Stimulated activated CD4-positive, alpha-beta T cell treated with anti-CD3 and anti-CD28 coated beads, TNF-alpha, amount 100 ng/mL, for 48 hours (primary cell): ENCODE results near the gene MED22.

Experiments used
- DNase-seq, 3 donors: peaks; one replicate each; pipeline ENCODE4 v3.0.0-alpha.2; 2020; ENCODE audit warnings: low read depth in 3 of 3

Gene MED22

GRCh38 chr9:133375724-133376654 is 28.1 kb upstream of the MED22 start, which contains the start of the genes STKLD1 and SURF4:
Gene STKLD1 (plus strand): TSS chr9:133376366. CDS start chr9:133376474, 108 bp downstream.
Gene SURF4 (minus strand): TSS chr9:133376060. CDS start chr9:133375969, 91 bp downstream.
- peak; percentile 87 to 93 (median 91) for DNase-seq

DNA sequence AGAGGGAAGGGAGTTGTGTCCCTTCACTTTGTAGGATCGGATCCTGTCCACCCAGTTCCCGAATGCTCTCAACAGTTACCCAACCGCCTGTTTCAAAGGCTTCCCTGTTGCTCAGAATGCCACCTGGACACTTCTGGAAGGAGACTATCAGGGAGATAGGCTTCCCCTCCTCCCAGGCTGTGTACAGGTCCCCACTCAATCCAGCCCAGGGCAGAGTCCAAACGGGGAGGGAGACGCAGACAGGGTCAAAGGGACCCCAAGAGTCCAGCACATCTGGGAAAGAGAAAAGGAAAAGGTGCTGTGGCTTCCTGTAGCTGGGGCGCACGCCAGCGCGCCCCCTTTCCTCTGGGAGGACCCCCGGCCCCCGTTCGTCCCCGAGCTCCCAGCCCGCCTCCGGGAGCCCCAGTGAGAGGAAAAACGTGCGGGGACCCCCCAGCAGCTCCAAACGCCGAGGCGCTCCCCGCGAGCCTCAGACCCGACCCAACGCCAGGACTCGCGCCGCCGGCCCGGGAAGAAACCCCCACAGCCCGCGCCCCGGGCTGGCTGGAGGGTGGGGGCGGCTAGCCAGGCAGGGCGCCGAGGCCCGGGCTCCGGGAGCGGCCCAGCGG is 27.3 kb upstream of the MED22 start:
- DNase-seq = no peak

GRCh38 chr9:133374612-133375115 is 26.7 kb upstream of the MED22 start:
- DNase-seq = no peak

DNA sequence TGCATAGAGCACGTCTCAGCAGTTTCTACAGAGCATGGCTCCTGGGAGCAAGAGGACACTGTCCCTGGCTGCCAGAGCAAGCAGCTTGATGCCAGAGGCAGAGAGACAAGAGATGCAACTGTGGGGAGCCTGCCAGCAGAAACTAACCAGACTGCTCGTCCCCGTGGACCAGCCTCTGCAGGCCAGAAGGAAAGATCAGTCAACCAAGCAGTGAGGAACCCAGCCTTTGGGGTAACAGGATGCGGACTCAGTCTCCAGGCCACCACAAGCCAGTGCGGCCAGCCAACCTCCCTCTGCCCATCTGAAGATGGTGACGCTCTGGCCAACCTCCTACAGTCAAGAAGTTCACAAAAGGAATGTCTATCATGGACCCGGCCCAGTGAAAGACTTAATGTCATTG is 24.2 kb upstream of the MED22 start:
- no peak for DNase-seq

- peak; percentile 68 to 75 (median 72) for DNase-seq
Measured at GRCh38 chr9:133371261-133371711, 23.4 kb upstream of the MED22 start.

DNA sequence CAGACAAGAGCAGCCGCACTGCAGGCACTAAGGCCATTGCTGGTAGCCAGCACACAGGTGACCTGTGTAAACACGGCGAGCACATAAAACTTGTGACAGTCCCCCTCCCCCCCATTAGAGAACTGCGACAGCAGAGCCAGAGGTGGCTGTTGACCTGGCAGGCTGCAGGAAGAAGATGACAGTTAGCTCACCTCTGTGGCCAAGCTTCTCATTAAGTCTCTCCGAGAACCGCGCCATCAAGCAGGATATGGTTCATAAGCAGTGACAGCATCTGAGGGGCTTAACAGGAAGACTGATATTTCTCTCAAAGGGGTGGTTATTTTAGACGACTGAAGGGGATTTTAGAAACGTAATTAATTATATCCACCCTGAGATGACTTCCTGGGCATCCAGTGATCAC is 22.8 kb upstream of the MED22 start:
- no peak for DNase-seq

DNA sequence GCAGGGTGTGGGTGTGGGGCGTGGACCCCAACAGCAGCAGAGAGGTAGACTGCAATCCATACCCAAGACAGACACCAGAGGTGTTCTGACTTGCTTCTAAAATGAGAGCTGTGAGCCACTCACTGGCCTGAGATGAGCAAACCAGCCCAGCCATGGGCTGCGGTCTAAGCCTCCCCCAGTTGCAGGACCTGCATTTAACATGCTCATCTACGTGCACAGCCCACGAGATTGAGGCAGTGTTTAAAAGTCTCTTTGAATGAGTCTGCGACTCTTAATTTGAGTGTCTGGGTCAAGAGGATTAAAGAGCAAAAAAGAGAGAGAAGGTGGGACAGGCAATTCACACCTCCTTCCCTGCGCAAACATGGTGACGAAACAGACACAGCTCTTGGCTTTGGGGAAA is 22.0 kb upstream of the MED22 start:
- DNase-seq = no peak

- DNase-seq = no peak
Measured at GRCh38 chr9:133369422-133369821, 21.5 kb upstream of the MED22 start.

DNA sequence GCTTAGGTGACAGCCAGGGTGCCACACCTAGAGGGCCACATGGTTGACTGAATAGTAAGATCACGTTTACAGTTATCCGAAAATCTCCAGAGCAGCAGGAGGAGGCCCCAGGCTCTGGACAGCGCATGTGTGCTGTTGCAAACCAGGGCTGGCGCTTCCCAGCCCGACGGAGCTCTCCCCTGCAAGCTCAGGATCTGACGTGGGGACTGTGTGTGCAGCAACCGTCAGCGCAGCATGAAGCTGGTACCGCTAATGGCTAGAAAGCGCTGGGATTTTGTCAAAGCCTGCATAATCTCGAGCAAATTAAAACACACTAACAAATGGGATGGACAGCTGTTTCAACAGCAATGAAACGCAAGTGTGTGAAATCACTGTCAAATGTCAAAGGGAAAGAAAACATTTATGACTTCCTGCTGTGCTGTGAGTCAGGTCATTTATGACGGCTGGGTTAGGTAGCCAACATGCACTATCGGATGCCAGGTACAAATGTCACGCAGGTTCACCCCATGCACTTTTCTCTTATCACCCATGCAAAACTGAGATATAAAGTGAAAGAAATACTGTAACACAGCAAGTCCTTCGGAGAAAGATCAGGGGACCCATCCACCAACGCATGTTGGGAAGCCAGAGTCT is 20.4 kb upstream of the MED22 start:
- DNase-seq = no peak

DNA sequence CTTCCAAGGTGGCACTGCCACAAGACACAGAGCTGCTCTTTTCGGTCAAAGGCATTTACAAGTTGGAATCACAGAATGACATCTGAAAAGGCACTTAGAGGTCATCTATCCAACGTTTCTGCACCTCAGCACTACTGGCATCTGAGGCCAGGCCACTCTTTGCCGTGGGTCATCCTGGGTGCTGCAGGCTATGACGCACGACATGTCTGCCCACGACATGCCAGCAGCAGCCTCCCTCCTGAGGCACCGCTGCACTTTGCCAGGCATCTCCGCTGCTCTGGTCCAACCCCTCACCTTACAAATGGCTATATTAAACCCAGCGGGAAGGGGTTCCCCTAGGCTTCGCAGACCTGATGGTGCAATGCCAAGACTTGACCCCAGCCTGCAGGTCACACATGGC is 19.8 kb upstream of the MED22 start:
- DNase-seq = no peak

GRCh38 chr9:133367221-133367620 is 19.3 kb upstream of the MED22 start:
- DNase-seq = no peak

- no peak for DNase-seq
Measured at GRCh38 chr9:133366435-133366834, 18.5 kb upstream of the MED22 start.

GRCh38 chr9:133362359-133363044 is 14.6 kb upstream of the MED22 start:
- no peak for DNase-seq

DNA sequence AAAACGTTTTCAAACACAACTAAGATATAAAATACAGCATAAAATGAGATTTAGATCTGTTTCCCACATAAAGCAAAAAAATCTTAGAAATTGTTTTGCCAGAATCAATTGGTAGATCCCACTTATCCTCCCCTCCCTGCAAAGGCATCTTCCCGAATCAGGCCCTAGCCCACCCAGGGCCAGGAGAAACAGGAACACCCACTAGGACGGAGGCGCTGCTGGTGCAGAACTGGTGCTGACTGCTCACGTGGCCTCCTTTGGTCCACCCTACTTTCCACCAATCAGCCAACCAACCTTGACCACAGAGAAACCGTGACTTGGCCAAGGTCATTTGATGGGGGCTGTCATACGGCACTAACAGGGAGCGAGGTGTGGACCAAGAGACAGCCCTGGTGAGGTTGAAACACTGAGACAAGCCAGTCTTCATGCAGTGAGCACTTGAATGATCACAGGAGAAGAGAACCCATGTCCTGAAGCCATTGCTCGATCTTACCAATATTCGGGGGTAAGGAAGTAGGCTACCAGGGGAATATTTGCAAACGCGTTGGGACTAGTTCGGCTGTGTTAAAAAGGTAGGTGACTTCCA is 13.7 kb upstream of the MED22 start:
- DNase-seq = no peak

DNA sequence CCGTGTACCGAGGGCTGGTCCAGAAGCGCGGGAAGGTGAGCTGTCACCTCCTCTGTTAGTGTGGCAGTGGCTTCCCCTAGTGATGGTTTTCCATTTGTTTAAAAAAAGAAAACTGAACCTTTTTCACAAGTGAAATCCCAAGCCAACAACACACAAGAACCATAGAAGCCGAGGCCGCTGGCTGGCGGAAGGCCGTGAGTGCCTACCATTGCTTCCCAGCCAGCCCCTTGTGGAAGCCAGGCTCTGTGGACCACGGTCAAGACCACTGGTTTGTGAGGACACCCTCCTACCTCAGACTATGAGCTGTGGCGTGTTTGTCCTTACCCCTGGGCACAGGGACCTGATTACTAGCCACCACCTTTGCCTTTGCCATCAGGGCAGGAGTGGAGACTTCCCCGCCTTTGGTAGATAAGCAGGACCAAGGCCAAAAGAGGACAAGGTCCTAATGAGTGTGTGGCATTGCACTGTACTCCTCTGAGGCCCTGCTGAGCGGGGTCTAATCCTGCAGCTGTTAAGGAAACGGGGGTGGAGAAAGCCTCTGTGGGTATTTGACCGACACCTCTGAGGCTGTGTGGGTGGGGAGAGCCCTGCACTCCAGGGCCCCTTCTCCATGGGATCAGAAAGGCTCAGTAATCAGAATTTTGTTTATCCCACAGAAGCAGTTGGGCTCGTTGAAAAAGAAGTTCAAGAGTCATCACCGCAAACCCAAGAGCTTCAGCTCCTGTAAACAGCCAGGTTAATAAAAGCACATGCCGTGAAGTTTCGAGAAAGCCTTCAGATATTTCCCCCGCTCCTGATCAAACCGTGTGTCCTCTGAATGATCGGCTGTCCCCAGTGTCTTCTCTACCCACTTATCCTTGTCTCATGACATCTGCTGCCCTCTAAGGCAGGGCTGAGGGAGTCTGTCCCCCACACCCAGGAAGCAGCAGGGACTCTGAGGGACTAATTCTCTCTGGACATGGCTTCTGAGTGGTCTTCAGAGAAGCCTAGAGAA is 12.8 kb upstream of the MED22 start:
- no peak for DNase-seq

DNA sequence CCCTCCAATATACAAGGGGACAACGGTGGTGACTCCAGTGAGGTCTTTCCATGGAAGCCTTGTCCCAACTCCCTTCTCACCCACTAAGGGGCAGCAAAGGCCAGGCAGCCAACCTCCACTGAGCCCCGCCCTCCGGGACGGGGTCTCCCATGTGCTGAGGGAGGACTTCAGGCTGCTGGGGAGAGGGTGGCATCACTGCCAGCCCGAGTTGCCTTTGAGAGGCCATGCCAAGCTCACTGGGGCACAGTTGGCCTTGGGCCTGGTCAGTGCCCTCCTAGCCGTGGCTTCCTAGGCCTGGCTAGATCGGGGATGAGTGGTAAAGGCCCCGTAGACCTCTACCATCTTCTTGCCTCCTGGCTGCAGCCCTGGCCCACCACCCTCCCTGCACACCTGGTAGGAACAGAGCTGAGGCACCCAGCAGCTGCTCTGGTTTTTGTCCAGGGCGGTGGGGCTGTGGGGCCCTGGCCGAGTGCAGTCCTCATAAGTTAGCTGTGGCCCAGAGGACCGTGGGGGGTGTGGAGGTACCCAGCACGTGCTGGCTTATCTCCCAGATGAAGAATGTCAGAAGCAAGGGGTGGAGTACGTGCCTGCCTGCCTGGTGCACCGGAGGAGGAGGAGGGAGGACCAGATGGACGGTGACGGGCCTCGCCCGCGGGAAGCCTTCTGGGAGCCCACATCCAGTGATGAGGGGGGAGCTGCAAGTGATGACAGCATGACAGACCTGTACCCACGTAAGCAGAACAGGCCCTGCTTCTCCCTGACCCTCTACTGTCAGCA is 11.7 kb upstream of the MED22 start:
- no peak for DNase-seq

GRCh38 chr9:133357656-133358055 is 9.7 kb upstream of the MED22 start:
- DNase-seq = no peak

- DNase-seq = peak; percentile 79 to 90 (median 82)
Measured at GRCh38 chr9:133356391-133357091, 8.6 kb upstream of the MED22 start, which contains the start of the genes SURF1 and SURF2. Gene SURF1 (minus strand): TSS chr9:133356487. CDS start chr9:133356453, 34 bp downstream. Gene SURF2 (plus strand): TSS chr9:133356550. CDS start chr9:133356593, 43 bp downstream.
